ENCODE data around the gene SPATA9. TPM values are rescaled to one million over a fixed set of nuclear protein-coding genes. Genes with fewer than 3 reads are reported as not detected.

SPATA9 gene
- total RNA-seq, 1 experiment from 2014 or later, result not detected

DNA sequence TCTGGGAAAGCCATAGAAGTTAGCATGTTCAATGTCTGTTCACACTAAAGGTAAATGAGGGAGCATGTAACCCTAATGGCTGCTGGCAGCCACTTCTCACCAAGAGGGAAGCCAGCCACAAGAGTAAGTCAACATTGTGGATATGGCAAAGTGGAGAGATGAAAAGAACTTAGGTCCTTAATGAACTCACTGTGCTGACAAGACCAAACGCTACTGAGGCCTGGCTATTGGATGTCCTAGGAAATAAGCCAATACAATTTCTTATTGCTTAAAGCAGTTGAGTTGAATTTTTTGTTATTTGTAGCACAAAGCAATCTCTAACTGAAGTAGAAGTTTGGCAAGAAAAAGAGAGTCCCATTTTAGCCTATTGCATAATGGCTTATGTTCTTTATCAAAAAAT lies 56.1 kb downstream of the SPATA9 start:
- no peak overlapping the region for H3K14ac ChIP-seq (ENCODE audit: insufficient read depth, low read length)
- H3K27ac ChIP-seq (ENCODE audit: insufficient read length, low read depth, low read length), result no peak overlapping the region
- no peak overlapping the region for H3K18ac ChIP-seq (ENCODE audit: insufficient read length, low read depth, low read length)
- no peak overlapping the region for H3K9ac ChIP-seq (ENCODE audit: extremely low read depth, insufficient read length, low read length)
- no peak overlapping the region for H2BK12ac ChIP-seq (ENCODE audit: insufficient read length, low read depth, low read length)
- H2BK20ac ChIP-seq (ENCODE audit: low read depth, low read length, poor library complexity, severe bottlenecking), result no peak overlapping the region
- no peaks in the 10 kb centered on the region for H3K4me1 ChIP-seq (ENCODE audit: insufficient read depth, low read length)
- Mint-ChIP-seq H3K4me3 (no peak overlapping the region), H3K27ac (no peak overlapping the region), H3K36me3 (ENCODE audit: insufficient read depth in 1 of 3, low read depth in 3 of 3) (peaks cover 15 to 30% (median 20%) of the 10 kb centered on the region in 3 experiments), H3K27me3 (ENCODE audit: low read depth) (peaks cover 32% of the 10 kb centered on the region), H3K4me1 (peaks cover 1 to 7% of the 10 kb centered on the region in 2 experiments; a peak in 2 of 4 replicates), H3K9me3 (peaks cover 26 to 28% of the 10 kb centered on the region in 2 experiments)
- no peak overlapping the region for H4K91ac ChIP-seq (ENCODE audit: insufficient read length, low read depth, low read length)
- H2BK120ac ChIP-seq (ENCODE audit: low read depth, low read length, poor library complexity, severe bottlenecking), result no peak overlapping the region
- H3K4ac ChIP-seq (ENCODE audit: low read depth, low read length), result no peak overlapping the region
- no peak for DNase-seq
- no peak overlapping the region for H3K4me2 ChIP-seq (ENCODE audit: insufficient read depth, insufficient read length, low read length)
- H4K8ac ChIP-seq (replicated peaks; ENCODE audit: insufficient read length, low read depth, low read length), result no peak overlapping the region
- no peak overlapping the region for H3T11ph ChIP-seq (ENCODE audit: low read length)
- no peaks in the 10 kb centered on the region for H3K79me1 ChIP-seq (ENCODE audit: insufficient read depth, low read depth, low read length, poor library complexity, severe bottlenecking)
- H2BK15ac ChIP-seq (ENCODE audit: low read depth, low read length), result no peak overlapping the region
- H2BK5ac ChIP-seq (ENCODE audit: insufficient read length, low read length), result no peak overlapping the region
- TF ChIP-seq, protein P1, sequence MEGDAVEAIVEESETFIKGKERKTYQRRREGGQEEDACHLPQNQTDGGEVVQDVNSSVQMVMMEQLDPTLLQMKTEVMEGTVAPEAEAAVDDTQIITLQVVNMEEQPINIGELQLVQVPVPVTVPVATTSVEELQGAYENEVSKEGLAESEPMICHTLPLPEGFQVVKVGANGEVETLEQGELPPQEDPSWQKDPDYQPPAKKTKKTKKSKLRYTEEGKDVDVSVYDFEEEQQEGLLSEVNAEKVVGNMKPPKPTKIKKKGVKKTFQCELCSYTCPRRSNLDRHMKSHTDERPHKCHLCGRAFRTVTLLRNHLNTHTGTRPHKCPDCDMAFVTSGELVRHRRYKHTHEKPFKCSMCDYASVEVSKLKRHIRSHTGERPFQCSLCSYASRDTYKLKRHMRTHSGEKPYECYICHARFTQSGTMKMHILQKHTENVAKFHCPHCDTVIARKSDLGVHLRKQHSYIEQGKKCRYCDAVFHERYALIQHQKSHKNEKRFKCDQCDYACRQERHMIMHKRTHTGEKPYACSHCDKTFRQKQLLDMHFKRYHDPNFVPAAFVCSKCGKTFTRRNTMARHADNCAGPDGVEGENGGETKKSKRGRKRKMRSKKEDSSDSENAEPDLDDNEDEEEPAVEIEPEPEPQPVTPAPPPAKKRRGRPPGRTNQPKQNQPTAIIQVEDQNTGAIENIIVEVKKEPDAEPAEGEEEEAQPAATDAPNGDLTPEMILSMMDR (conservative IDR thresholded peaks at IDR 0.05), result no peak
- H3K27me3 ChIP-seq (ENCODE audit: insufficient read depth, low read length), result peaks cover 7% of the 10 kb centered on the region; the same call in 1 of the 2 replicates
- no peaks in the 10 kb centered on the region for H4K20me1 ChIP-seq (ENCODE audit: control insufficient read depth, insufficient read depth, insufficient read length)
- no peaks in the 10 kb centered on the region for H3K79me2 ChIP-seq (ENCODE audit: insufficient read depth, low read length)
- WGBS (ENCODE audit: extremely low coverage, insufficient read length, low lambda C conversion rate), result no CpG with 5 or more reads among the region's 1 CpG
- H3K23me2 ChIP-seq (ENCODE audit: insufficient read length, low read depth, low read length, poor library complexity, severe bottlenecking), result no peaks in the 10 kb centered on the region
- no peak overlapping the region for H4K5ac ChIP-seq (ENCODE audit: insufficient read length, low read depth, low read length)
- peaks cover 20% of the 10 kb centered on the region for H3K9me3 ChIP-seq (ENCODE audit: control insufficient read depth, low read depth, low read length)
- no peak overlapping the region for H2AK5ac ChIP-seq (ENCODE audit: insufficient read length, low read length)
- no peak overlapping the region for H3K56ac ChIP-seq (ENCODE audit: insufficient read length, low read depth, low read length)
- no peak overlapping the region for H2AFZ ChIP-seq (ENCODE audit: low read length)
- no peak overlapping the region for H3K23ac ChIP-seq (ENCODE audit: insufficient read length, low read depth, low read length)

All from H9 (cell line).